HepG2 (cell line): ENCODE measurements around the gene TTPAL. TPM values are rescaled to one million over a fixed set of nuclear protein-coding genes. Genes with fewer than 3 reads are reported as not detected.

Source experiments
- AFF4 ChIP-seq: sonication (generic); formaldehyde crosslinking; IDR thresholded peaks from 2 replicates; pipeline ENCODE4 v1.4.0; 2020; ENCODE audit warnings: missing genetic modification reagents
- CSRNP2 ChIP-seq: sonication (generic); formaldehyde crosslinking; conservative IDR thresholded peaks from 2 replicates; pipeline ENCODE4 v1.8.0; 2022; ENCODE audit warnings: low read depth, missing genetic modification reagents
- DMAP1 ChIP-seq: IDR thresholded peaks from 2 replicates; pipeline ENCODE4 v1.6.1; 2016
- ETV5 ChIP-seq: IDR thresholded peaks from 2 replicates; pipeline ENCODE4 v1.6.1; 2018; ENCODE audit warnings: missing biosample characterization, missing genetic modification reagents, inconsistent platforms, borderline replicate concordance
- FOXP4 ChIP-seq: sonication (generic); formaldehyde crosslinking; IDR thresholded peaks from 2 replicates; pipeline ENCODE4 v1.4.0; 2020; ENCODE audit warnings: missing genetic modification reagents
- HOMEZ ChIP-seq: IDR thresholded peaks from 2 replicates; pipeline ENCODE4 v1.6.1; 2016; ENCODE audit warnings: low read depth
- MAF1 ChIP-seq: sonication (generic); formaldehyde crosslinking; IDR thresholded peaks from 2 replicates; pipeline ENCODE4 v1.5.0; 2020; ENCODE audit warnings: missing genetic modification reagents, borderline replicate concordance
- MBD4 ChIP-seq: IDR thresholded peaks from 2 replicates; pipeline ENCODE4 v1.6.1; 2012; ENCODE audit warnings: low read length, inconsistent platforms, borderline replicate concordance
- PRPF4 ChIP-seq: fragments of 200-400 bp; formaldehyde crosslinking; IDR thresholded peaks from 2 replicates; pipeline ENCODE4 v1.6.1; 2016; ENCODE audit warnings: low read length, low read depth; ENCODE audit not compliant: poor library complexity, severe bottlenecking
- SMARCC2 ChIP-seq: fragments of 450-650 bp; IDR thresholded peaks from 2 replicates; pipeline ENCODE4 v1.6.1; 2017; ENCODE audit warnings: antibody characterized with exemption, mild to moderate bottlenecking
- STAG1 ChIP-seq: sonication (generic); formaldehyde crosslinking; IDR thresholded peaks from 2 replicates; pipeline ENCODE4 v1.4.0; 2020; ENCODE audit warnings: missing genetic modification reagents
- TAF1 ChIP-seq: sonication (generic); formaldehyde crosslinking; IDR thresholded peaks from 2 replicates; pipeline ENCODE4 v1.4.0; 2020; ENCODE audit warnings: missing genetic modification reagents
- ZBTB34 ChIP-seq: sonication (generic); formaldehyde crosslinking; IDR thresholded peaks from 2 replicates; pipeline ENCODE4 v1.8.0; 2022; ENCODE audit warnings: mild to moderate bottlenecking, missing genetic modification reagents
- ZNF230 ChIP-seq: sonication (generic); formaldehyde crosslinking; IDR thresholded peaks from 2 replicates; pipeline ENCODE4 v1.4.0; 2020; ENCODE audit warnings: mild to moderate bottlenecking, missing genetic modification reagents
- ZNF430 ChIP-seq: sonication (generic); formaldehyde crosslinking; IDR thresholded peaks from 2 replicates; pipeline ENCODE4 v1.9.0; 2021; ENCODE audit warnings: mild to moderate bottlenecking, missing genetic modification reagents
- ZNF615 ChIP-seq: sonication (generic); formaldehyde crosslinking; IDR thresholded peaks from 2 replicates; pipeline ENCODE4 v1.5.0; 2020; ENCODE audit warnings: mild to moderate bottlenecking, missing genetic modification reagents, borderline replicate concordance
- ZNF782 ChIP-seq: sonication (generic); formaldehyde crosslinking; IDR thresholded peaks from 2 replicates; pipeline ENCODE4 v1.4.0; 2020; ENCODE audit warnings: missing genetic modification reagents, mild to moderate bottlenecking, borderline replicate concordance
- ZSCAN22 ChIP-seq: sonication (generic); formaldehyde crosslinking; IDR thresholded peaks from 2 replicates; pipeline ENCODE4 v1.4.0; 2020; ENCODE audit warnings: mild to moderate bottlenecking, missing genetic modification reagents
- polyA plus RNA-seq, 8 experiments: library from polyadenylated mRNA; depleted of rRNA in 3 of 8; stranded (reverse) in 7 of 8; unstranded in 1 of 8; fragments of >200 nt; fragmentation: Illumina TruSeq in 4 of 8; extraction: Trizol in 4 of 8; gene quantifications; 2 replicates each; pipeline versions ENCODE4 v1.2.1 to v1.2.3, GENCODE V29; 2011 to 2016; ENCODE audit warnings: low read depth in 4 of 8, missing spikeins in 1 of 8, mixed read lengths in 1 of 8; ENCODE audit not compliant: insufficient read depth in 1 of 8
- total RNA-seq, 5 experiments: library from RNA; depleted of rRNA; stranded (reverse); fragments of >200 nt; fragmentation: Illumina TruSeq; extraction: Trizol; gene quantifications; 2 replicates each; pipeline ENCODE4 v1.2.3, GENCODE V29; 2016; ENCODE audit warnings: low read depth in 1 of 5

Gene TTPAL
- total and polyA plus RNA-seq, 2 of the 13 experiments (the other 11 are each of a cell fraction or from before 2014, with no cell fraction given), result 4.3 to 18.8 TPM

GRCh38 chr20:44428174-44429016 lies 47.3 kb upstream of the TTPAL start (continued):
- TF ChIP-seq ZBTB34 (CRISPR knock-in tag) (peak; percentile 63), ZNF615 (CRISPR knock-in tag) (peak; percentile 65; the same call in 1 of the 2 replicates), MBD4 (no peak; the same call in 1 of the 2 replicates), DMAP1 (CRISPR knock-in tag) (peak; percentile 46; the same call in 1 of the 2 replicates), ZNF230 (CRISPR knock-in tag) (peak; percentile 15; the same call in 1 of the 2 replicates), AFF4 (CRISPR knock-in tag) (peak; percentile 82), ZNF782 (CRISPR knock-in tag) (no peak; the same call in 1 of the 2 replicates), ETV5 (CRISPR knock-in tag) (peak; percentile 64; the same call in 1 of the 2 replicates), PRPF4 (no peak), ZSCAN22 (CRISPR knock-in tag) (0 out of 2 replicates have a peak, but pooled peaks have one; percentile 53), FOXP4 (peak; percentile 92), TAF1 (CRISPR knock-in tag) (no peak), CSRNP2 (CRISPR knock-in tag) (no peak), ZNF430 (peak; percentile 72; the same call in 1 of the 2 replicates), SMARCC2 (no peak), HOMEZ (peak; percentile 99), STAG1 (peak; percentile 22; the same call in 1 of the 2 replicates), MAF1 (no peak)
